Lung (tissue), 16 donors: ENCODE data around the gene ZNF234. TPM values are rescaled to one million over a fixed set of nuclear protein-coding genes. Genes with fewer than 3 reads are reported as not detected.

ENCODE experiments used
- ATAC-seq: fragments of 200-7000 bp; cut with Tn5 transposase; one replicate; pipeline ENCODE4 v1.9.1; 2020; ENCODE audit warnings: moderate number of reproducible peaks; ENCODE audit not compliant: insufficient read depth, low FRiP score
- DNase-seq, 3 donors: peaks; one replicate each; pipeline ENCODE4 v3.0.0-alpha.2; 2013 to 2017
- H3K27ac ChIP-seq, 2 donors: one replicate each; pipeline ENCODE4 v1.5.1; 2013; ENCODE audit warnings: mild to moderate bottlenecking in 2 of 2, moderate library complexity in 2 of 2, control low read depth in 1 of 2, inconsistent platforms in 1 of 2, low read depth in 1 of 2, low read length in 1 of 2
- H3K27me3 ChIP-seq, 3 donors: one replicate each; pipeline ENCODE4 v1.5.1; 2013; ENCODE audit warnings: low read length in 2 of 3; ENCODE audit not compliant: control insufficient read depth in 3 of 3, insufficient read depth in 3 of 3
- H3K36me3 ChIP-seq, 4 donors: one replicate each; pipeline ENCODE4 v1.5.1; 2013; ENCODE audit warnings: low read length in 4 of 4, mild to moderate bottlenecking in 1 of 4, moderate library complexity in 1 of 4; ENCODE audit not compliant: control insufficient read depth in 4 of 4, insufficient read depth in 4 of 4
- H3K4me1 ChIP-seq, 5 donors: one replicate each; pipeline ENCODE4 v1.5.1; 2013; ENCODE audit warnings: low read length in 5 of 5, mild to moderate bottlenecking in 2 of 5, moderate library complexity in 1 of 5; ENCODE audit not compliant: control insufficient read depth in 5 of 5, insufficient read depth in 5 of 5
- H3K4me3 ChIP-seq: one replicate; pipeline ENCODE4 v1.5.1; 2013; ENCODE audit warnings: mild to moderate bottlenecking, control low read depth, moderate library complexity
- H3K9ac ChIP-seq, 2 donors: one replicate each; pipeline ENCODE4 v1.5.1; 2013; ENCODE audit warnings: low read length in 2 of 2, control low read depth in 1 of 2; ENCODE audit not compliant: insufficient read depth in 1 of 2
- H3K9me3 ChIP-seq, 4 donors: one replicate each; pipeline ENCODE4 v1.5.1; 2013; ENCODE audit warnings: low read length in 3 of 4, mild to moderate bottlenecking in 1 of 4, moderate library complexity in 1 of 4; ENCODE audit not compliant: control insufficient read depth in 4 of 4, insufficient read depth in 3 of 4
- WGBS, 2 donors: extraction: QIAGEN DNeasy Blood & Tissue Kit; methylation state at CpG; one replicate each; pipeline ENCODE4 v1.1.7; 2013; 5-methylcytosine and 5-hydroxymethylcytosine counted together
- long read RNA-seq, 5 donors: transcript quantifications; one replicate each; lab custom pipeline, GENCODE V29; 2026
- polyA plus RNA-seq, 2 donors: library from polyadenylated mRNA; stranded (reverse); fragments of 200-250 nt; gene quantifications; one replicate each; pipeline ENCODE4 v1.2.1, GENCODE V29; 2013
- total RNA-seq, 2 donors: library from RNA; depleted of rRNA in 1 of 2; stranded (reverse); fragments of >200 nt in 1 of 2; gene quantifications; one replicate each; pipeline ENCODE4 v1.2.1, GENCODE V29; 2014 to 2021
- TF ChIP-seq, protein P1 (sequence below): IDR thresholded peaks from 2 replicates; pipeline ENCODE4 v1.5.1; 2012; ENCODE audit warnings: mild to moderate bottlenecking; ENCODE audit errors: control extremely low read depth, extremely low read depth
- donor health status: control.
- donor health status: control.
- donor health status: Bipolar disorder and iron deficiency.
- donor health status: healthy.
- donor health status: DM: yes; HTN: yes; CAD: no.

The ZNF234 gene
- total RNA-seq (10 to 100 TPM in 1 of 2 donors, 1 to 10 TPM in 1; 9.7 to 16.2 TPM), polyA plus RNA-seq (1 to 10 TPM; 2.6 to 3.2 TPM)
- long read RNA-seq, donor 1, full-length matches to known transcripts: 2 of 2 reads
- long read RNA-seq, donor 1, partial matches to known transcripts: 0 of 2 reads
- long read RNA-seq, donor 1, other reads (novel, unspliced or antisense): 0 of 2 reads
- long read RNA-seq, donor 2, full-length matches to known transcripts: 1 of 1 reads
- long read RNA-seq, donor 2, partial matches to known transcripts: 0 of 1 reads
- long read RNA-seq, donor 2, other reads (novel, unspliced or antisense): 0 of 1 reads
- long read RNA-seq, donor 3, full-length matches to known transcripts: 1 of 1 reads
- long read RNA-seq, donor 3, partial matches to known transcripts: 0 of 1 reads
- long read RNA-seq, donor 3, other reads (novel, unspliced or antisense): 0 of 1 reads
- long read RNA-seq, donor 4, full-length matches to known transcripts: 1 of 1 reads
- long read RNA-seq, donor 4, partial matches to known transcripts: 0 of 1 reads
- long read RNA-seq, donor 4, other reads (novel, unspliced or antisense): 0 of 1 reads
- long read RNA-seq, donor 5, full-length matches to known transcripts: 1 of 1 reads
- long read RNA-seq, donor 5, partial matches to known transcripts: 0 of 1 reads
- long read RNA-seq, donor 5, other reads (novel, unspliced or antisense): 0 of 1 reads

DNA sequence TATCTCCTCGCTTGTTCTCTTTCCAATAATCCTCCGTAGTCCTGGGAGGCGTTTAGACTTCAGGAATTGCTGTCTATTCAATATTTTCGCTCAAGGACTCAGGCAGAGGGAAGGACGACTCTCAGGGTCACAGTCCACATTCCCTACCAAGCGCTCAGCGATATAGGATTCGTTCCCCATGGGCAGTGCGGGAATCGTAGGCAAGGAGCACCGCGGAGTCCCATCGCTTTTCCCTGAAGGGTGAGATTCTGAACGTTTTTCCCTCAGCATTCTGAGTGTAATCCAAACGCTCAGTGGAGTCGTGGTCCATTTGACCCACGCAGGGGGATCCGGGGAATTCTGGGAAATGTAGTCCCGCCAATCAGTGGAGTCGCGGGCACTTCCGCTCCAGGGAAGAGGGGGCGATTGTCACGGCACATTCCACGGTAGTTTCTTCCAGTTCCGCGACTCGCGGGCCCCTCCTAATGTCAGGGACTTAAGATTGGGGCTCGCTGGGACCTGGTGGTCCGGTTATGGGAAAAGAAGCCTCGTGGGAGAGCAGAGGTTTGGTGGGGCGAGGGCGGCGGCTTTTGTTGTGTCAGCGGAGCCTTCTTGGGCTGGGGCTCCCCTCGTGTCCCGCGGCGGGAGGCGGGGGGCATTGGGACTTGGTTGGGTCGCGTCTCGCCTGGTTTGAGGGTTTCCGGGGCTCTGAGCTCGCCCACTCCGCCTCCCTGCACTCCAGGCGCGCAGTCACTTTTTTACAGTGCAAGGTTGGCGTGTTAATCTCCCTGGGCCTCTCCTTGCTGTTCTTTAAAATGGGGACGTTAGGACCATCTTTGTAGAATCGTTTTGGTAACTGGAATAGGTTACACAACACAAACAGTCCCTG is at the start of gene ZNF234:
Gene ZNF234 (plus strand): TSS at position 364 of the 868 bp plus-strand sequence. CDS start 3,079 bp downstream, outside the sequence.
- H3K9ac ChIP-seq: peak within 1 kb of the TSS; percentile 70 to 95
- 1% methylated on average over 52 of the region's 52 CpGs for WGBS, 2 donors
- peaks cover 0 to 9% (median 7%) of the 10 kb centered on the region in 4 donors for H3K36me3 ChIP-seq
- DNase-seq: peak; percentile 93 to 96 (median 96)
- no peaks in the 10 kb centered on the region for H3K9me3 ChIP-seq
- TF ChIP-seq, protein P1, sequence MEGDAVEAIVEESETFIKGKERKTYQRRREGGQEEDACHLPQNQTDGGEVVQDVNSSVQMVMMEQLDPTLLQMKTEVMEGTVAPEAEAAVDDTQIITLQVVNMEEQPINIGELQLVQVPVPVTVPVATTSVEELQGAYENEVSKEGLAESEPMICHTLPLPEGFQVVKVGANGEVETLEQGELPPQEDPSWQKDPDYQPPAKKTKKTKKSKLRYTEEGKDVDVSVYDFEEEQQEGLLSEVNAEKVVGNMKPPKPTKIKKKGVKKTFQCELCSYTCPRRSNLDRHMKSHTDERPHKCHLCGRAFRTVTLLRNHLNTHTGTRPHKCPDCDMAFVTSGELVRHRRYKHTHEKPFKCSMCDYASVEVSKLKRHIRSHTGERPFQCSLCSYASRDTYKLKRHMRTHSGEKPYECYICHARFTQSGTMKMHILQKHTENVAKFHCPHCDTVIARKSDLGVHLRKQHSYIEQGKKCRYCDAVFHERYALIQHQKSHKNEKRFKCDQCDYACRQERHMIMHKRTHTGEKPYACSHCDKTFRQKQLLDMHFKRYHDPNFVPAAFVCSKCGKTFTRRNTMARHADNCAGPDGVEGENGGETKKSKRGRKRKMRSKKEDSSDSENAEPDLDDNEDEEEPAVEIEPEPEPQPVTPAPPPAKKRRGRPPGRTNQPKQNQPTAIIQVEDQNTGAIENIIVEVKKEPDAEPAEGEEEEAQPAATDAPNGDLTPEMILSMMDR: no peak
- peak; percentile 90 for ATAC-seq
- H3K27ac ChIP-seq: peak within 1 kb of the TSS; percentile 68 to 96
- H3K4me3 ChIP-seq: peak within 1 kb of the TSS; percentile 78
- peaks cover 0 to 14% (median 3%) of the 10 kb centered on the region in 5 donors for H3K4me1 ChIP-seq
- no peaks in the 10 kb centered on the region for H3K27me3 ChIP-seq

DNA sequence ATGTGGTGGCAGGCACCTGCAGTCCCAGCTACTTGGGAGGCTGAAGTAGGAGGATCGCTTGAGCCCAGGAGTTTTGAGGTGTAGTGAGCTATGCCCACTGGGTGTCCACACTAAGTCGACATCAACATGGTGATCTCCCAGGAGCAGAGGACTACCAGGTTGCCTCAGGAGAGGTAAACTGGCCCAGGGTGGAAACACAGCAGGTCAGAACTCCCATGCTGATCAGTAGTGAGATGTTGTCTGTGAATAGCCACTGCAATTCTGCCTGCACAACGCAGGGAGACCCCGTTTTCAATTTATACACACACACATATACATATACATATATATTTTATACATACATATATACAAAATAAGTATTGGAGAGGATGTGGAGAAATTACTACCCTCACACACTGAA is 49.2 kb upstream of the ZNF234 start:
- TF ChIP-seq, protein P1: no peak
- ATAC-seq: no peak
- Histone ChIP-seq H3K27me3 (no peaks in the 10 kb centered on the region), H3K4me3 (no peak overlapping the region), H3K36me3 (peaks cover 0 to 9% (median 1%) of the 10 kb centered on the region in 4 donors), H3K27ac (no peak overlapping the region), H3K9ac (no peak overlapping the region), H3K4me1 (peaks cover 0 to 5% (median 0%) of the 10 kb centered on the region in 5 donors), H3K9me3 (peaks cover 0 to 6% (median 0%) of the 10 kb centered on the region in 4 donors)
- DNase-seq: no peak
- WGBS, 2 donors: 62 to 68% methylated on average over 4 of the region's 4 CpGs

DNA sequence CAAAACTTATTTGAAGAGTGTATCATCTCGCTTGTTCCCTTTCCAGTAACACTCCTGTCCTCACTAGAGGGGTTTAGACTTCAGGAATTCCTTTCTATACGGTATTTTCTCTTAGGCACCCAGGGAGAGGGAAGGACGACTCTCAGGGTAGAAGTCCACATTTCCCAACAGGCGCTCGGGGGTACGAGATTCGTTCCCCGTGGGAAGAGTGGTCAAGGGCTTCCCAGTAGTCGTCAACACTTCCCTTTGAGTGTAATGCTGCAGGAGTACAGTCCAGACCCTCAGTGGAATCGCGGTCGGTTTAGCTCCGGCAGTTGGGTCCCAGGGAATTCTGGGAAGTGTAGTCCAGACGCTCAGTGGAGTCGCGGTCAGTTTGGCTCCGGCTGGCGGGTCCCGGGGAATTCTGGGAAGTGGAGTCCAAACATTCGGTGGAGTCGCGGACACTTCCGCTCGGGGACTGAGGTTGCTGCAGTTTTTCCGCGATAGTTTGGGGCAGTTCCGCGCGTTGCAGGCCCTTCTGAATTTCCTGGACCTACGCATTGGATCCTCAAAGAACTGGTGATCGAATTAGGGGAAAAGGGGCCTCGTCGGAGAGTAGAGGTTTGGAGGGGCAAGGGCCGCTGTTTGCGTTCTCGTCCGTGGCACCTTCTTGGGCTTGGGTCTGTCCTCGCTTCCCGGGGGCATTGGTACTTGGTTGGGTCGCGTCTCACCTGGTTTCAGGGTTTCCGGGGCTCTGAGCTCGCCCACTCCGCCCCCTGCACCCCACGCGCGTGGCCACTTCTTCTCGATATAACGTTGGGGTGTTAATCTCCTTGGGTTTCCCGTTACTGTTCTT is 47.2 kb upstream of the ZNF234 start, which contains the start of gene ZNF224:
Gene ZNF224 (plus strand): TSS at position 431 of the 835 bp plus-strand sequence. CDS start 3,513 bp downstream, outside the sequence.
- H3K36me3 ChIP-seq: peaks cover 5 to 18% (median 10%) of the 10 kb centered on the region in 4 donors
- 0% methylated on average over 50 of the region's 50 CpGs for WGBS, 2 donors
- H3K4me3 ChIP-seq: peak within 1 kb of the TSS; percentile 94
- peaks cover 0 to 5% (median 0%) of the 10 kb centered on the region in 5 donors for H3K4me1 ChIP-seq
- H3K9ac ChIP-seq: peak within 1 kb of the TSS; percentile 70 to 94
- ATAC-seq (peak; percentile 97), DNase-seq (peak; percentile 96 to 98 (median 97))
- H3K27ac ChIP-seq: peak within 1 kb of the TSS; percentile 56 to 81
- TF ChIP-seq, protein P1: no peak
- peaks cover 0 to 6% (median 0%) of the 10 kb centered on the region in 4 donors for H3K9me3 ChIP-seq
- no peaks in the 10 kb centered on the region for H3K27me3 ChIP-seq
